A549 (cell line): ENCODE measurements around the gene CIITA. TPM values are rescaled to one million over a fixed set of nuclear protein-coding genes. Genes with fewer than 3 reads are reported as not detected.

ENCODE experiments used
- ATAC-seq, 2 experiments: fragments of 200-7000 bp in 1 of 2; fragments of >200 bp in 1 of 2; cut with Nextera tagmentation in 1 of 2; cut with Tn5 transposase in 1 of 2; 3 replicates each; pipeline versions ENCODE4 v1.8.0 to v1.9.1; 2018 to 2020; ENCODE audit warnings: mild to moderate bottlenecking in 1 of 2, moderate library complexity in 1 of 2
- CTCF ChIA-PET: fragments of 300-600 bp; sonication (Branson Sonifier 250); formaldehyde crosslinking; extraction: SDS; loops from one replicate; lab custom pipeline; 2021; ENCODE audit warnings: antibody characterized with exemption, inconsistent platforms; lab: Yijun Ruan, JAX
- POLR2A ChIA-PET: fragments of 350-600 bp; formaldehyde crosslinking; extraction: SDS; loops from one replicate; lab custom pipeline; 2021; ENCODE audit warnings: antibody characterized with exemption, inconsistent platforms; lab: Yijun Ruan, JAX
- DNase-seq, 2 experiments: peaks; one replicate each; pipeline versions ENCODE4 v3.0.0 to v3.0.0-alpha.2; 2011 to 2016; ENCODE audit warnings: low read depth in 1 of 2, low spot score in 1 of 2
- FAIRE-seq: peaks from 2 replicates; lab custom pipeline; 2011; peaks lifted over from hg19 to GRCh38; lab: Jason Lieb, UNC
- H3K27ac ChIP-seq, 2 experiments: fragments of >200 bp; sonication (Bioruptor Twin); formaldehyde crosslinking; 3 replicates each; pipeline ENCODE4 v1.5.1; 2016 to 2017
- H3K4me1 ChIP-seq: fragments of >200 bp; sonication (Bioruptor Twin); formaldehyde crosslinking; 3 replicates; pipeline ENCODE4 v1.6.1; 2016
- H3K4me2 ChIP-seq: fragments of >200 bp; sonication (Bioruptor Twin); formaldehyde crosslinking; 3 replicates; pipeline ENCODE4 v1.6.1; 2016
- H3K4me3 ChIP-seq: fragments of >200 bp; sonication (Bioruptor Twin); formaldehyde crosslinking; 3 replicates; pipeline ENCODE4 v1.5.1; 2016
- H3K9me3 ChIP-seq: fragments of >200 bp; sonication (Bioruptor Twin); formaldehyde crosslinking; 3 replicates; pipeline ENCODE4 v1.6.1; 2016
- ATOH8 ChIP-seq: fragments of 250-450 bp; sonication (Bioruptor Pico); IDR thresholded peaks from 2 replicates; pipeline ENCODE4 v1.5.0; 2020; ENCODE audit warnings: low read depth, mild to moderate bottlenecking, moderate library complexity
- BCL3 ChIP-seq: fragments of >200 bp; sonication (Bioruptor Twin); formaldehyde crosslinking; IDR thresholded peaks from 3 replicates; pipeline ENCODE4 v1.6.1; 2016
- CBX2 ChIP-seq: fragments of 200-600 bp; sonication (generic); IDR thresholded peaks from 2 replicates; pipeline ENCODE4 v1.6.1; 2016; ENCODE audit warnings: low read depth, mild to moderate bottlenecking, borderline replicate concordance
- CBX8 ChIP-seq: fragments of 200-600 bp; sonication (generic); IDR thresholded peaks from 2 replicates; pipeline ENCODE4 v1.6.1; 2016
- CHD4 ChIP-seq: fragments of 200-600 bp; sonication (generic); IDR thresholded peaks from 2 replicates; pipeline ENCODE4 v1.6.1; 2016; ENCODE audit warnings: antibody characterized with exemption, mild to moderate bottlenecking, borderline replicate concordance
- EHF ChIP-seq: fragments of 250-450 bp; sonication (Bioruptor Pico); IDR thresholded peaks from 2 replicates; pipeline ENCODE4 v1.5.0; 2020; ENCODE audit warnings: mild to moderate bottlenecking
- EHMT2 ChIP-seq: fragments of 200-600 bp; sonication (generic); IDR thresholded peaks from 2 replicates; pipeline ENCODE4 v1.6.1; 2016; ENCODE audit warnings: antibody characterized with exemption, low read depth, mild to moderate bottlenecking, moderate library complexity
- ESRRA ChIP-seq: fragments of 150-350 bp; IDR thresholded peaks from 2 replicates; pipeline ENCODE4 v1.6.1; 2014; ENCODE audit warnings: mild to moderate bottlenecking, low read length, borderline replicate concordance
- FOXS1 ChIP-seq: fragments of 250-450 bp; sonication (Bioruptor Pico); IDR thresholded peaks from 2 replicates; pipeline ENCODE4 v1.5.0; 2020; ENCODE audit warnings: mild to moderate bottlenecking, moderate library complexity
- HDAC2 ChIP-seq: fragments of 200-600 bp; sonication (generic); IDR thresholded peaks from 2 replicates; pipeline ENCODE4 v1.6.1; 2016
- HES2 ChIP-seq: fragments of >200 bp; sonication (Bioruptor Twin); formaldehyde crosslinking; IDR thresholded peaks from 2 replicates; pipeline ENCODE4 v1.6.1; 2016
- HEYL ChIP-seq: fragments of 250-450 bp; sonication (Bioruptor Pico); IDR thresholded peaks from 2 replicates; pipeline ENCODE4 v1.8.0; 2021; ENCODE audit warnings: mild to moderate bottlenecking, moderate library complexity
- HOXA7 ChIP-seq: fragments of 250-450 bp; sonication (Bioruptor Pico); IDR thresholded peaks from 2 replicates; pipeline ENCODE4 v1.5.0; 2020; ENCODE audit warnings: mild to moderate bottlenecking, moderate library complexity
- JUNB ChIP-seq: fragments of >200 bp; sonication (Bioruptor Twin); formaldehyde crosslinking; IDR thresholded peaks from 2 replicates; pipeline ENCODE4 v1.6.1; 2016
- MAZ ChIP-seq: fragments of 150-350 bp; IDR thresholded peaks from 2 replicates; pipeline ENCODE4 v1.6.1; 2014; ENCODE audit warnings: antibody characterized with exemption, low read depth, low read length, borderline replicate concordance
- MYC ChIP-seq: IDR thresholded peaks from 2 replicates; pipeline ENCODE4 v1.6.1; 2012; ENCODE audit warnings: mild to moderate bottlenecking, inconsistent platforms, low read length, improper control_type of control experiment, borderline replicate concordance
- NR3C1 ChIP-seq: fragments of >200 bp; sonication (Bioruptor Twin); formaldehyde crosslinking; IDR thresholded peaks from 3 replicates; pipeline ENCODE4 v1.6.1; 2017
- PBX3 ChIP-seq: IDR thresholded peaks from 2 replicates; pipeline ENCODE4 v1.6.1; 2012
- PHF8 ChIP-seq: fragments of 200-600 bp; sonication (generic); IDR thresholded peaks from 2 replicates; pipeline ENCODE4 v1.6.1; 2016; ENCODE audit warnings: low read depth, mild to moderate bottlenecking, antibody characterized with exemption, moderate library complexity, borderline replicate concordance
- POLR2AphosphoS2 ChIP-seq: conservative IDR thresholded peaks from 2 replicates; pipeline ENCODE4 v1.6.1; 2012; ENCODE audit warnings: low read length, improper control_type of control experiment, inconsistent platforms
- RARB ChIP-seq: fragments of 250-450 bp; sonication (Bioruptor Pico); IDR thresholded peaks from 2 replicates; pipeline ENCODE4 v1.8.0; 2021; ENCODE audit warnings: mild to moderate bottlenecking, moderate library complexity
- RCOR1 ChIP-seq: fragments of 150-350 bp; IDR thresholded peaks from 2 replicates; pipeline ENCODE4 v1.6.1; 2014; ENCODE audit warnings: antibody characterized with exemption, low read length, low read depth
- RNF2 ChIP-seq: fragments of 200-600 bp; sonication (generic); IDR thresholded peaks from 2 replicates; pipeline ENCODE4 v1.6.1; 2016; ENCODE audit warnings: low read depth, mild to moderate bottlenecking, antibody characterized with exemption, moderate library complexity, borderline replicate concordance
- SREBF2 ChIP-seq: fragments of 450-650 bp; IDR thresholded peaks from 2 replicates; pipeline ENCODE4 v1.6.1; 2014; ENCODE audit warnings: mild to moderate bottlenecking, moderate library complexity
- USF2 ChIP-seq: fragments of 450-650 bp; IDR thresholded peaks from 2 replicates; pipeline ENCODE4 v1.6.1; 2014; ENCODE audit warnings: antibody characterized with exemption
- ZNF302 ChIP-seq: fragments of 250-450 bp; sonication (Bioruptor Pico); IDR thresholded peaks from 2 replicates; pipeline ENCODE4 v1.9.0; 2021; ENCODE audit warnings: inconsistent platforms, mild to moderate bottlenecking, moderate library complexity
- ZSCAN20 ChIP-seq: fragments of 250-450 bp; sonication (Bioruptor Pico); IDR thresholded peaks from 2 replicates; pipeline ENCODE4 v1.8.0; 2022; ENCODE audit warnings: mild to moderate bottlenecking, moderate library complexity
- WGBS: methylation state at CpG from one replicate; pipeline ENCODE4 v1.1.6; 2017; ENCODE audit errors: missing lambda C conversion rate; 5-methylcytosine and 5-hydroxymethylcytosine counted together
- polyA plus RNA-seq, 4 experiments: library from polyadenylated mRNA; depleted of rRNA in 3 of 4; stranded (reverse); fragments of >200 nt; fragmentation: RNase III in 1 of 4; extraction: RNeasy Plus Mini Kit Qiagen cat#74134 plus additional on column Dnase treatment in 1 of 4; gene quantifications; 2 replicates in 3 of 4; 3 replicates in 1 of 4; pipeline ENCODE4 v1.2.3, GENCODE V29; 2011 to 2017

The CIITA gene
- polyA plus RNA-seq, 2 of the 4 experiments (the other 2 are of a cell fraction), result 0.06 TPM; not detected in 1

- TF ChIP-seq ZSCAN20 (CRISPR knock-in tag), result no peak
Observed at GRCh38 chr16:10957771-10958482, 80.9 kb downstream of the CIITA start (continued).

GRCh38 chr16:10959161-10959560, 82.2 kb downstream of the CIITA start:
- no peak for DNase-seq
- no peak for ATAC-seq

GRCh38 chr16:10961231-10961630, 84.2 kb downstream of the CIITA start:
- Histone ChIP-seq H3K27ac (no peak overlapping the region), H3K9me3 (no peaks in the 10 kb centered on the region), H3K4me3 (no peak overlapping the region), H3K4me1 (0 out of 3 replicates have a peak, but pooled peaks cover 6% of the 10 kb centered on the region), H3K4me2 (no peak overlapping the region)
- FAIRE-seq, result no peak
- ATAC-seq, result no peak
- ChIA-PET POLR2A (no interaction called here), CTCF (interaction anchor here (0.6 to 19.6 kb wide), 6 partner anchors 11 to 578 kb away, joined by 3 to 364 read pairs (median 50); partner anchors contain the start of genes CLEC16A, DEXI and SOCS1)
- DNase-seq, result no peak
- whole genome bisulfite sequencing, result 74% methylated on average over 7 of the region's 7 CpGs
- TF ChIP-seq SREBF2 (no peak), RCOR1 (no peak), HDAC2 (no peak), NR3C1 (no peak), ESRRA (no peak), PHF8 (no peak), BCL3 (no peak), CBX2 (no peak), CHD4 (no peak), FOXS1 (CRISPR knock-in tag) (no peak), MAZ (no peak)

More at GRCh38 chr16:10959161-10959560, 82.2 kb downstream of the CIITA start:
- CTCF ChIA-PET, result interaction anchor here (0.6 to 19.6 kb wide), 5 partner anchors 9 to 297 kb away, joined by 3 to 364 read pairs (median 69); partner anchors contain the start of genes CLEC16A and SOCS1
- WGBS, result 87% methylated on average over 5 of the region's 5 CpGs
- POLR2A ChIA-PET, result no interaction called here
- FAIRE-seq, result no peak
- Histone ChIP-seq H3K9me3 (no peaks in the 10 kb centered on the region), H3K4me2 (no peak overlapping the region), H3K4me1 (0 out of 3 replicates have a peak, but pooled peaks cover 4% of the 10 kb centered on the region), H3K4me3 (no peak overlapping the region), H3K27ac (no peak overlapping the region)
- no peak for TF ChIP-seq PBX3
- TF ChIP-seq BCL3, result no peak
- no peak for TF ChIP-seq HEYL (CRISPR knock-in tag)
- no peak for TF ChIP-seq RARB
- TF ChIP-seq ZSCAN20 (CRISPR knock-in tag), result no peak
- TF ChIP-seq RNF2, result no peak
- no peak for TF ChIP-seq CHD4
- no peak for TF ChIP-seq POLR2AphosphoS2
- no peak for TF ChIP-seq MAZ
- no peak for TF ChIP-seq USF2
- no peak for TF ChIP-seq HOXA7 (CRISPR knock-in tag)
- no peak for TF ChIP-seq HES2
- TF ChIP-seq CBX8, result no peak
- TF ChIP-seq JUNB, result no peak
- no peak for TF ChIP-seq EHF (CRISPR knock-in tag)
- TF ChIP-seq ATOH8 (CRISPR knock-in tag), result no peak
- no peak for TF ChIP-seq MYC
- no peak for TF ChIP-seq ZNF302
- TF ChIP-seq EHMT2, result no peak
- TF ChIP-seq RCOR1, result no peak
